ENCODE data around the gene NPL.
A peak's percentile ranks its signal among the peaks of the same experiment; 100 is the strongest.

NPL gene

GRCh38 chr1:182789138-182790076 is at the start of gene NPL:
TSS of gene NPL (plus strand) at chr1:182789773. CDS start at chr1:182794372, 4,599 bp downstream.
- DNase-seq: no peak

GRCh38 chr1:182740120-182740519 is 49.5 kb upstream of the NPL start:
- no peak for DNase-seq

- no peak for DNase-seq
These were observed 46.8 kb upstream of the NPL start for GRCh38 chr1:182742780-182743179.

GRCh38 chr1:182752077-182752988 is 37.2 kb upstream of the NPL start:
- no peak for DNase-seq

GRCh38 chr1:182754087-182754486 is 35.5 kb upstream of the NPL start:
- DNase-seq: no peak

- peak; percentile 67 for DNase-seq
These were observed 34.8 kb upstream of the NPL start for GRCh38 chr1:182754543-182755314.

- DNase-seq: no peak
These were observed 33.9 kb upstream of the NPL start for GRCh38 chr1:182755632-182756031.

- no peak for DNase-seq
These were observed 33.1 kb upstream of the NPL start for GRCh38 chr1:182756423-182756822.

- no peak for DNase-seq
These were observed 27.9 kb upstream of the NPL start for GRCh38 chr1:182761396-182762395.

- DNase-seq: no peak
These were observed 27.0 kb upstream of the NPL start for GRCh38 chr1:182762536-182762935.

GRCh38 chr1:182764029-182764727 is 25.4 kb upstream of the NPL start:
- DNase-seq: peak; percentile 67

GRCh38 chr1:182765391-182765790 is 24.2 kb upstream of the NPL start:
- no peak for DNase-seq

GRCh38 chr1:182766050-182766449 is 23.5 kb upstream of the NPL start:
- no peak for DNase-seq

- DNase-seq: no peak
These were observed 22.5 kb upstream of the NPL start for GRCh38 chr1:182766881-182767645.

- no peak for DNase-seq
These were observed 20.6 kb upstream of the NPL start for GRCh38 chr1:182768963-182769362.

GRCh38 chr1:182770232-182770631 is 19.3 kb upstream of the NPL start:
- no peak for DNase-seq

- DNase-seq: no peak
These were observed 18.2 kb upstream of the NPL start for GRCh38 chr1:182771187-182771984.

- no peak for DNase-seq
These were observed 12.2 kb upstream of the NPL start for GRCh38 chr1:182777386-182777785.

GRCh38 chr1:182778862-182779261 is 10.7 kb upstream of the NPL start:
- no peak for DNase-seq
